BJ (cell line): ENCODE results near the gene PACSIN2. TPM values are rescaled to one million over a fixed set of nuclear protein-coding genes. Genes with fewer than 3 reads are reported as not detected.

Source experiments
- CTCF ChIA-PET: fragments of 350-600 bp; formaldehyde crosslinking; extraction: SDS; loops from one replicate; lab custom pipeline; 2021; ENCODE audit warnings: antibody characterized with exemption, inconsistent platforms; lab: Yijun Ruan, JAX
- POLR2A ChIA-PET: fragments of 300-600 bp; sonication (Branson Sonifier 250); formaldehyde crosslinking; extraction: SDS; loops from one replicate; lab custom pipeline; 2021; ENCODE audit warnings: antibody characterized with exemption; lab: Charles Lee
- DNase-seq: peaks from one replicate; pipeline ENCODE4 v3.0.0-alpha.2; 2011; ENCODE audit warnings: low read depth
- H3K27me3 ChIP-seq: 2 replicates; pipeline ENCODE4 v1.6.0; 2011; ENCODE audit warnings: low read length; ENCODE audit not compliant: control insufficient read depth, insufficient read depth
- H3K36me3 ChIP-seq: 2 replicates; pipeline ENCODE4 v1.5.1; 2011; ENCODE audit warnings: low read length; ENCODE audit not compliant: control insufficient read depth, insufficient read depth
- H3K4me3 ChIP-seq: 2 replicates; pipeline ENCODE4 v1.5.1; 2011; ENCODE audit warnings: low read depth, mild to moderate bottlenecking, control low read depth, low read length
- CTCF ChIP-seq: IDR thresholded peaks from 2 replicates; pipeline ENCODE4 v1.5.1; 2011; ENCODE audit warnings: low read depth, mild to moderate bottlenecking, control low read depth, inconsistent platforms, low read length, moderate library complexity; ENCODE audit not compliant: insufficient read depth
- polyA plus RNA-seq: library from polyadenylated mRNA; depleted of rRNA; stranded (reverse); fragments of >200 nt; gene quantifications from 2 replicates; pipeline ENCODE4 v1.2.3, GENCODE V29; 2011

The PACSIN2 gene
- polyA plus RNA-seq, 1 experiment: 86.3 TPM

DNA sequence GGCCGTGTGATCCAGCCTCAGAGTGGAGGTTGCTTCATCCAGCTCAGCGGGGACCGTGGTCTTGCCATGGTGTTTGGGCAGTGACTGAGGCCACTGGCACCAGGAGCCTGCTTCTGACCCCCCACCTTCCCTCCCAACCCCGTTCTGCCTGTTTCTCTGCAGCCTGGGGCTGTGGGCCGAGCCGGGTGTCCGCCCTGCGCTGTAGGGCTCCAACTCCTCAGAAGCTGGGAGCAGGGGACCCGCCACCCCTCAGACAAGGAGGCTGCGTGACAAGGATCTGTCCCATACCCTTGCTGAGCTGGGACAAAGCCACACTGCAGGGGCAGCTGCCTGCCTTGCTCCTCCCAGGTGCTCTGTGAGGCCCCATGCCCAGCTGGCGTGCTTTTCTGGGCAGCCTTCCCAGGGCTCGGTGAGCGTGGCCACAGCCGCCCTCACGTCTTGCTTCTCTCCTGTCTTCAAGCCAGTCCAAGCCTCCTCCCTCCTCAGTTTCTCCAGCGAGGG, 146.1 kb downstream of the PACSIN2 start:
- peaks cover 22% of the 10 kb centered on the region for H3K36me3 ChIP-seq
- ChIA-PET CTCF (interaction anchor here (1.9 to 2.3 kb wide), 3 partner anchors 10 to 49 kb away, joined by 8 to 12 read pairs (median 9); no protein-coding TSS in a partner anchor), POLR2A (no interaction called here)
- no peaks in the 10 kb centered on the region for H3K27me3 ChIP-seq
- DNase-seq: no peak
- no peak for TF ChIP-seq CTCF
- no peak overlapping the region for H3K4me3 ChIP-seq

DNA sequence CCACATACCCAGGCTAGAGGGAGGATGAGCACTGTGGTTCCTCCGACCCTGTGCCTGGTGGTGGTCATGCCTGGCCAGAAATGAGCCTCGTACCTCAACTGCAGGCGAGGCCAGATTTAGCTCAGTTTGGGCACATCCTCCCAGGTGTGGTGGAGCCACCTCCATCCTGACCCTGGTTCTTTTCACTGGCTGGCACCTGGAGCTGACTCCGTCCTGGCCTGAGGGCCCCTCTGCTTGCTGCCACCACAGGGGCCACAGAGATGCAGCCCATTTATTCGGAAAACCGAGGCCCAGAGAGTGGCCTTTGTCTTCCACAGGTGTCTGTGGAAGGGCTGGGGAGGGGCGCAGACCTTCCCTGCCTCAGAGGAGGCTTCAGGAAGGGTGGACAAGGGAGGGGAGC, 148.8 kb downstream of the PACSIN2 start:
- CTCF ChIA-PET: interaction anchor here (2.2 to 2.4 kb wide), 2 partner anchors 26 to 168 kb away, joined by 5 to 15 read pairs; no protein-coding TSS in a partner anchor
- H3K36me3 ChIP-seq: peaks cover 11% of the 10 kb centered on the region
- POLR2A ChIA-PET: no interaction called here
- no peaks in the 10 kb centered on the region for H3K27me3 ChIP-seq
- no peak for DNase-seq
- no peak for TF ChIP-seq CTCF
- no peak overlapping the region for H3K4me3 ChIP-seq

GRCh38 chr22:42865536-42865935, 149.4 kb downstream of the PACSIN2 start:
- Histone ChIP-seq H3K36me3 (peaks cover 8% of the 10 kb centered on the region), H3K4me3 (no peak overlapping the region), H3K27me3 (no peaks in the 10 kb centered on the region)
- POLR2A ChIA-PET: no interaction called here
- CTCF ChIA-PET: no interaction called here
- no peak for TF ChIP-seq CTCF
- no peak for DNase-seq

DNA sequence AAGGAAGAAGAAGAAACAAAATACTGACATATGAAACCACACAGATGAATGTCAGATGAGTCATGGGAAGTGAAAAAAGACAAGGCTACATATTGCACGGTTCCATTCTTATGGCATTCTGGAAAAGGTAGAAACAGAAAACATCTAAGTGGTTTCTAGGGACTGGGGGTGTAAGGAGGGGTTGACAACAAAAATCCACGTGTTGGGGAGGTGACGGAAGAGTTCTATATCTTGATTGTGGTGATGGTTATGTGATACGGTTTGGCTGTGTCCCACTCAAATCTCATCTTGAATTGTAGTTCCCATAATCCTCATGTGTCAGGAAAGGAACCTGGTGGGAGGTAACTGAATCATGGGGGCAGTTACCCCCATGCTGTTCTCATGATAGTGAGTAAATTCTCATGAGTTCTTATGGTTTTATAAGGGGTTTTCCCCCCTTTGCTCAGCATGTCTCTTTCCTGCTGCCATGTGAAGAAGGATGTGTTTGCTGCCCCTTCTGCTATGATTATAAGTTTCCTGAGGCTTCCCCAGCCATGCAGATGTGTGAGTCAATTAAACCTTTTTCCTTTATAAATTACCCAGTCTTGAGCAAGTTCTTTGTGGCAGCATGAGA, 151.5 kb downstream of the PACSIN2 start:
- Histone ChIP-seq H3K4me3 (no peak overlapping the region), H3K36me3 (no peaks in the 10 kb centered on the region), H3K27me3 (no peaks in the 10 kb centered on the region)
- DNase-seq: no peak
- CTCF ChIA-PET: no interaction called here
- no peak for TF ChIP-seq CTCF
- POLR2A ChIA-PET: interaction anchor here (0.6 to 0.7 kb wide), 2 partner anchors 247 to 1449 kb away, joined by 6 to 12 read pairs; partner anchors contain the start of gene SHISAL1

GRCh38 chr22:42862045-42862734, 152.8 kb downstream of the PACSIN2 start:
- CTCF ChIA-PET: interaction anchor here (0.9 kb wide), 1 partner anchor 42 kb away, joined by 3 read pairs; no protein-coding TSS in a partner anchor
- no peaks in the 10 kb centered on the region for H3K36me3 ChIP-seq
- no peaks in the 10 kb centered on the region for H3K27me3 ChIP-seq
- H3K4me3 ChIP-seq: no peak overlapping the region
- no peak for DNase-seq
- POLR2A ChIA-PET: no interaction called here
- TF ChIP-seq CTCF: no peak
